GM10248 (cell line): ENCODE measurements around the gene HPGD.

Experiments
- CTCF ChIA-PET: fragments of 300-600 bp; sonication (Branson Sonifier 250); formaldehyde crosslinking; extraction: SDS; loops from one replicate; lab custom pipeline; 2021; ENCODE audit warnings: antibody characterized with exemption; lab: Yijun Ruan, JAX
- POLR2A ChIA-PET: fragments of 350-650 bp; sonication (Branson Sonifier 250); formaldehyde crosslinking; extraction: SDS; loops from one replicate; lab custom pipeline; 2020; ENCODE audit warnings: antibody characterized with exemption; lab: Yijun Ruan, JAX
- DNase-seq: peaks from one replicate; pipeline ENCODE4 v3.0.0; 2012; ENCODE audit errors: extremely low spot score
- CTCF ChIP-seq: IDR thresholded peaks from 2 replicates; pipeline ENCODE4 v1.5.1; 2012; ENCODE audit warnings: mild to moderate bottlenecking, low read depth; ENCODE audit errors: extremely low read depth, missing control alignments, control extremely low read depth

HPGD gene

GRCh38 chr4:174467107-174467506 is 55.2 kb downstream of the HPGD start:
- CTCF ChIA-PET, result no interaction called here
- no peak for TF ChIP-seq CTCF
- POLR2A ChIA-PET, result no interaction called here
- no peak for DNase-seq

DNA sequence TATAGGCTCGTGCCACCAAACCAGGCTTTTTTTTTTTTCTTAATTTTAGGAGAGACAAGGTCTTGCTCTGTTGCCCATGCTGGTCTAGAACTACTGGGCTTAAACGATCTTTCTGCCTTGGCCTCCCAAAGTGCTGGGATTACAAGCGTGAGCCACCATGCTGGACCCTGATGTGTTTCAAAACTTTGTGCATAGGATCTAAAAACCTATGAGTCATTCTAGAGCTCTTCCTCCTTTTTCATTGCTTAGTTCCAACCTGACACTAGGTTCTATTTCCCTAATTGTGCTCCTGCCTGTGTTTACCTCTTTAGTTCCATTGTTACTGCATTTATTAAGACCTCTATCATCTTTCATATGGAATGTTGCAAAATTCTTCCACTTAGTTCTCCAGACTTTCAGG is 57.3 kb downstream of the HPGD start:
- TF ChIP-seq CTCF, result no peak
- no peak for DNase-seq
- POLR2A ChIA-PET, result no interaction called here
- CTCF ChIA-PET, result no interaction called here

GRCh38 chr4:174461466-174462106 is 60.7 kb downstream of the HPGD start:
- no peak for DNase-seq
- POLR2A ChIA-PET, result no interaction called here
- CTCF ChIA-PET, result interaction anchor here (1.3 to 1.4 kb wide), 2 partner anchors 14 to 18 kb away, joined by 3 read pairs; no protein-coding TSS in a partner anchor
- TF ChIP-seq CTCF, result no peak

GRCh38 chr4:174460684-174461083 is 61.6 kb downstream of the HPGD start:
- CTCF ChIA-PET, result interaction anchor here (1.3 to 1.4 kb wide), 2 partner anchors 13 to 19 kb away, joined by 3 read pairs; no protein-coding TSS in a partner anchor
- DNase-seq, result no peak
- POLR2A ChIA-PET, result no interaction called here
- TF ChIP-seq CTCF, result no peak

DNA sequence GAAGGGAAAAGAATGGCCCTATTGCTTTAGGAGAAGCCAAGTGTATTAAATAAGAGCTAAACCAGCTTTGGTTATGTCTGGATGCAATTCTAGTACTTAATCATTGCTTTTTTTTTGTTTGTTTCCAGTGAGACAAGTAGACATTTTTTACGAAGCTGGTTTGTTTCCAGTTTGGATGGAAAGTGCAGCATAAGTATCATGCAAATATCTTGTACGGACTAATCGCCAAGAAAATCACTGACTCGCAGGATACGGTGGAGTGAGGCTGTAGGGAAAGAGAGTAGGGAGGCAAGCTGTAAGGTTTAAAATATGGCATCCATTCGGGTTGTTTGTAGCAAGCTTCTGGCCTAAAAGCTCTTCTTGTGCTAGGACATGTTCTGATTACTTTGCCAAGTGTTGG is 64.8 kb downstream of the HPGD start:
- POLR2A ChIA-PET, result no interaction called here
- CTCF ChIA-PET, result interaction anchor here (1.0 kb wide), 1 partner anchor 10 kb away, joined by 3 read pairs; no protein-coding TSS in a partner anchor
- no peak for DNase-seq
- no peak for TF ChIP-seq CTCF

GRCh38 chr4:174454815-174455473 is 67.3 kb downstream of the HPGD start:
- TF ChIP-seq CTCF, result no peak
- ChIA-PET POLR2A (no interaction called here), CTCF (interaction anchor here (1.9 kb wide), 1 partner anchor 11 kb away, joined by 7 read pairs; no protein-coding TSS in a partner anchor)
- no peak for DNase-seq
